Measurements from ENCODE around the gene SLC9A9.

DNA sequence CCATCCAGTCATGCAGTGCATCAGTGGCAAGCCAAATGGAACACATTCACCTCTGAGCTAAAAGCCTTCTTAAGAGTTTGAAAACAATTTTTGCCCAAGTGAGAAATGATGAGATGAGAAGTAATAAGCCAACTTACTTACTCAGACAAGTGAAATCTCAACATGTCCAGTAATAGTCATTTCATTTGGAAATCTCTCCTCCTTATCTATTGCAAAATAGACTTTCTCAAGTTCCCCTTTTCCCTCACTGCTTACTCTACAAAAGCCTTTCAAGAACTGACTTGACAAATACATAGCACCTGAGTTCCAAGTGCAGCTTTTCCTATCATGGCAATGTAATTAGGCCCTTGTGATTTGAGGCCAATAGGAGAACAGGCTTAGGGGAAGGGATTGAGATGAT is 282.3 kb downstream of the SLC9A9 start:
- TF ChIP-seq, protein P1, sequence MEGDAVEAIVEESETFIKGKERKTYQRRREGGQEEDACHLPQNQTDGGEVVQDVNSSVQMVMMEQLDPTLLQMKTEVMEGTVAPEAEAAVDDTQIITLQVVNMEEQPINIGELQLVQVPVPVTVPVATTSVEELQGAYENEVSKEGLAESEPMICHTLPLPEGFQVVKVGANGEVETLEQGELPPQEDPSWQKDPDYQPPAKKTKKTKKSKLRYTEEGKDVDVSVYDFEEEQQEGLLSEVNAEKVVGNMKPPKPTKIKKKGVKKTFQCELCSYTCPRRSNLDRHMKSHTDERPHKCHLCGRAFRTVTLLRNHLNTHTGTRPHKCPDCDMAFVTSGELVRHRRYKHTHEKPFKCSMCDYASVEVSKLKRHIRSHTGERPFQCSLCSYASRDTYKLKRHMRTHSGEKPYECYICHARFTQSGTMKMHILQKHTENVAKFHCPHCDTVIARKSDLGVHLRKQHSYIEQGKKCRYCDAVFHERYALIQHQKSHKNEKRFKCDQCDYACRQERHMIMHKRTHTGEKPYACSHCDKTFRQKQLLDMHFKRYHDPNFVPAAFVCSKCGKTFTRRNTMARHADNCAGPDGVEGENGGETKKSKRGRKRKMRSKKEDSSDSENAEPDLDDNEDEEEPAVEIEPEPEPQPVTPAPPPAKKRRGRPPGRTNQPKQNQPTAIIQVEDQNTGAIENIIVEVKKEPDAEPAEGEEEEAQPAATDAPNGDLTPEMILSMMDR (IDR thresholded peaks at IDR 0.05) = no peak
- TF ChIP-seq POLR2A (IDR thresholded peaks at IDR 0.05; ENCODE audit: low read depth) = no peak
- no peak for TF ChIP-seq EP300 (IDR thresholded peaks at IDR 0.05)
- no peak for TF ChIP-seq POLR2AphosphoS5 (IDR thresholded peaks at IDR 0.05)

Data from esophagus muscularis mucosa (tissue), 4 donors.